Amniotic epithelial cell (primary cell): ENCODE results near the gene CFAP141.

Source experiments
- DNase-seq: peaks from one replicate; pipeline ENCODE4 v3.0.0-alpha.2; 2010; ENCODE audit warnings: low read depth

Gene CFAP141

DNA sequence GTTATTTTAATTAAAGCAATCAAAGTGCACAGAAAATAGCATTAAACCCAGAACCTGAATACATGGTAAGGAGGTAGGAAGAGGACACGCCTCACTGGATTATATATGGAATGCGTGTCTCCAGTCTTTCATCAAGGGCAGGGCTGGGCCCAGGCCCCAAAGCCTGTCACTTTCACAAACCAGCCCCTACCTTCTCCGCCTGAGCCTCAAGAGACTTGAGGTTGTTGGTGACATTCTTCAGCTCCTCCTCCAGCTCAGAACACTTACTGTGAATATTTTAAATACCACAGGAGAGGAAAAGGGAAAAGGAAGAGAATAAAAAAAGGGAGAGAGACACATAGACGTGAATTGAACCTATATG is 34.9 kb downstream of the CFAP141 start:
- DNase-seq = no peak

- DNase-seq = peak; percentile 52
These were observed 35.4 kb downstream of the CFAP141 start for GRCh38 chr1:154170547-154171222.

DNA sequence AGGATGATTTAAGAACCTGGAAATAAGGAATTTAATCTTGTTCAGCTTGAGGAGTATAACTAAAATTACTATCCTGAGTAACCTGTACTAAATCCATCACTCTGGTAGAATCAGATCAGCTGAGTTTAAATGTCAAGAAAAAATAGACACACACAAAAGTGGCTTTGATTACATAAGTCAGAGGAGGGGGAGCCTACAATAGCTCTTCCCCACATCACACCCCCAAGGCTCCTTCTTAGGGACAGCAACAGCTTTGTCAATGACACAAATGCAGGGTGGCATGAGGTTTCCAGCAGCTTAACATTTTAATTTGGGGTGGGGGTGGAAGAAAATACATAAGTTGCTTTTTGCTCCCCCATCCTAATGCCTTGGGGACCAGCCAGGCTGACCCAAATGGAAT is 38.7 kb downstream of the CFAP141 start:
- DNase-seq = no peak

- DNase-seq = no peak
These were observed 39.9 kb downstream of the CFAP141 start for GRCh38 chr1:154166207-154166606.

DNA sequence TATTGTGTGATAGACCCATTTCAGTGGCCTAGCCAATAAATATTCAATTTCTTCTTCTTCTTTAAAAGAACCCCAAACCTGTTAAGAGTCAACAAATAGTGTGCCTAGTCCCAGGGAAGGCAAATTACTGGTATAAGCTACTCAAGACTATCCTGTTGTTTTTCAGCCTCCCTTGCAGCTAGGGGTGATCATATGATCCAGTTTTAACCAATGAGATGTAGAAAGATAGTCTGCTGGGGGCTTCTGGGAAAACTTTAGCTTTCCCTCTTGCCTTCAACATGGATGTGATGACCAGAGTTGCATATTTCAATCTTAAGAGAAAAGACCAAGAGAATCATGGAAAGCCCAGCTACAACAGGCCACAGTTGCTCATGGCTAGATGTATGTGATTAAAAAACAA is 46.6 kb downstream of the CFAP141 start:
- DNase-seq = no peak

GRCh38 chr1:154158307-154159125 is 47.6 kb downstream of the CFAP141 start:
- DNase-seq = no peak

- peak; percentile 93 for DNase-seq
These were observed 48.4 kb downstream of the CFAP141 start for GRCh38 chr1:154157520-154158306.

GRCh38 chr1:154155251-154155650 is 50.9 kb downstream of the CFAP141 start:
- no peak for DNase-seq

DNA sequence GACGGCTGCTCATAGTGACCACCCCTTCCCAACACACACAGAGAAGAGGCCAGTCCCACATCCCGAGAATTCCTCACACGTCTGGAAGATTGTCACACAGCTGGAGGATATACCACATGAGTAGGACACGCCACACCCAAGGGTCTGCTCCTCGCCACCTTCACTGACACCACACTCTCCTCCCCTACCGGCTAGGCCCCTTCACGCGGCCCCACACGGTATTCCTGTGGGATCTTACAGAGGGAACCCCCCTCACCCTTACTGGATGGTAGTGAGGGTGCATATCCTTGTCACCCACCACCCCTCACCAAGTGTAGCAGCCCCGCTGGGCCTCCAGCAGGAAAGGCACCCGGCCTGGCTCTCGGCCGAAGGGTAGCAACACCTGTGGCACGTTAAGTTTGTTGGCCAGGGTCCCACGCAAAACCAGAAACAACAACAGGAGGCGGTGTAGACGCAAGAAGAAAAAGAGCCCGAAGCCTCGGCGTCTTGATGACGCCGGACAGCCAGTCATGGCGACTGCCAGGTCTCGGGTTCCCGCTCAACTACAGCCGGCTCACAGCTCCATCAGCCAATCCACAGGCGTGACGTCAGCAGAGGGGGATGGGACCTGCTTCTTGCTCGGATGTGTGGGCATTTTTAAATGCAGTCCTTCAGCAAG is 51.5 kb downstream of the CFAP141 start, which contains the start of gene NUP210L:
NUP210L (minus strand) TSS at position 540 of the 658 bp plus-strand sequence.
- DNase-seq = no peak

GRCh38 chr1:154154053-154154452 is 52.1 kb downstream of the CFAP141 start:
- no peak for DNase-seq

GRCh38 chr1:154151311-154151710 is 54.8 kb downstream of the CFAP141 start:
- DNase-seq = peak; percentile 30
